NCI-H1417 treated with DMSO at 0.1 percent for 48 hours (cell line): ENCODE measurements around the gene HDAC1.

Experiments used
- DNase-seq: peaks from one replicate; lab custom pipeline; 2025; lab: John Stamatoyannopoulos, UW

The HDAC1 gene

DNA sequence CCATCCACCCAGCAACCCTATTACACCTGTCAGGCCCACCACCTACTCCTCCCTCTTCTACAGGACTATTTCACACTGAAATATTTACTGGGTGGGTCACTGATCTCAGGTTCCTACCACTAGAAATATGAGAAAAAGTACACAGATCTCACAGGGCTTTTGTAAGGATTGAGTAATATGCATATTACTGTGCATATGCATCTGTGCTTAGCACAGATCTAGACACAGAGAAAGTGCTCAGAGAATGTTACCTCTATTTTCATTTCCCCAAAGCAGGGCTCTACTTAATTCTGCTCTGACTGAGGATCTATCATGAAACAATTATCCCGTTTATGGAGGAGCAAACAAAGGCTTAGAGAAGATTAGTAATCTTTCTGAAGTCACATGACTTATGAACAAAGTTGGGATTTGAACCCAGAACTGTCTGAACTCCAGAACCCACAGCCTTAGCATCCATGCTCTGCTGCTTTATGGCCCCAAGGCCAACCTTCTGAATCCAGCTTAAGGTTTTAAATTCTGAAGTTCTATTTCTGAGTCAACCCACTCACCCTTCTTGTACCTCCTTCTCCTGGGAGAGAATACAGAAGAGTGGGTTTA is 82.2 kb downstream of the HDAC1 start:
- no peak for DNase-seq

DNA sequence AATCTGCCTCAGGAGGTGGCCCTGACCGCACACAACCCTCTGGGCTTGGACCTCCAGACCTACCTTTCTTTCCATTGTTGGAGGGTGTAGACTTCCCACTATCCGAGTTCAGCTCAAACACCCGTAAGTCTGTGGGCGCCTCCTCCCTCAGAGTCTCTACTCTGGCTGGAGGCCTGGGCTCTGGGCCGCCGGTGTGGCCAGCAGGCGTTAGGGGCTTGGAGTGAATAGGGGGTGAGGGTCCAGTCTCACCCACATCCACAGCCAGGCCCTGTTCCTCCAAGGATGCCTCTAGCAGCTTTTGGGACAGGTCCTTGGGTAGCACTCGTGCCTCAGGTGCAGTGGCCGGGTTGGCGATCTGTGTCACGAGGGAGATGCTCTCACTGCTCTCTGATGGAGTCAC is 84.3 kb downstream of the HDAC1 start:
- DNase-seq = no peak

DNA sequence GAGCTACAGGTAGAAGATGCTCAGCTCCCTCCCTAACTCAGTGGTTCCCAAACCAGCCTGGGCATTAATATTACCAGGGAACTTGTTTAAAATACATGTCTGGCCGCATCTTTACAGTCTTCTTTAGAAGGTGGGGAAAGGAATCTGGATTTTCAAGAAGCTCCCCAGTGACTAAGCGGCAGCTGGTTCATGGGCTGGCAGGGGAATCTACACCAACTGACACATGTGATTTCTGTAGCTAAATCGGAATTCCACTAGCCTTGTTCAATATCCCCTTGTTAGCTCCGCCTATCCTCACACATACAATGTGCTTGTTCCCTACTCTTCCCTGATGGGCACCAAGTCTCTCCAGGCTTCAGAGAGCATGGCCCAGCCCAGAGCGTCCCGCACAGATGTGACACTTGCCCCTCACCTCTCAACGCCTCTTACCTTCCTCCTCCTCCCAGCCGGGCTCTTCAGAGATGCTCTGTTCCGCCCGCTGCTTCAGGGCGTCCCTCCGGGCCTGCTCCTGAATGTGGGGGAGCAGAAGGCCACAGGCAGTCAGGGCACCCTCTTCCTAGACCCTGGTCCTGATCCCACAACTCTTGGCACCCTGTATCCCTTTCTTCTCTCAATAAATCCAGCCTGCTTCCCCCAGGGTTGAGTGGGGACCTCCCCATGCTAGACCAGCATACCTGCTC is 85.8 kb downstream of the HDAC1 start:
- DNase-seq = no peak

DNA sequence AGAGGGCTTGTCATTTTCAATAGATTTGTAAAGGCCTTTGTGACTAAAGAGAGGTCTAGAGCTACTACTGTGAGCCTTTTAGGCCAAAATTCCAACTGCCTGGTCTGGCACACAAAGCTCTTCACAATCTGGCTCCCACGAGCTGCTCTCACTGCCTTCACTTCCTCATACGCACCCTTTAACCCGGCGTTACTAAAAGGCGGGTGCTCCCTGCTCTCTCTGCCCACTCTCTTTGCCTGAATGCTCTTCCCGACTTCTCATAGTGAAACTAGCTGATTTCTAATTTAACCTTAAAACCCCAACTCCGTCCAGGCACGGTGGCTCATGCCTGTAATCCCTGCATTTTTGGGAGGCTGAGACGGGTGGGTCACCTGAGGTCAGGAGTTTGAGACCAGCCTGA is 88.2 kb downstream of the HDAC1 start:
- no peak for DNase-seq
